ENCODE data around the gene CDH8. TPM values are rescaled to one million over a fixed set of nuclear protein-coding genes. Genes with fewer than 3 reads are reported as not detected.

The CDH8 gene
- total and polyA plus RNA-seq, 2 experiments from 2014 or later = 2.1 to 2.2 TPM

DNA sequence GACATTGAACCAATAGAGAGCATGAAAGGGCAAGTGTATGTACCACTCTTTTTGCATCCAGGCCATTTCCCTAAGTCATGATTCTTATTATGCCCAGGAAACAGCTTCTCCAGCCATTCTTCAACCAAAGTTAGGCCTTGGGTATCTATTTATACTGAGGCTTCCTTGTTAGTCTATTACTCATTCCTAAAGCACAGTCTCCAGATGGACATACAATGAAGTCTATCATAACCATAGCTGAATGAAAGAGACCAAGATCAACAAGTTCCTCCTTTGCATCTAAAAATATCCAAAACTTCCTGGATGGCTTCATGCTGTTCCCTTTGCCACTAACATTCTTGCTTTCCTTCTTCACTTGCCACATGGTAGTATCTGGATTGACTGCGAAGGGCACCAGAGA lies 265.9 kb downstream of the CDH8 start:
- no peak overlapping the region for H2AFZ ChIP-seq
- DNase-seq (ENCODE audit: low spot score) = no peak
- no peaks in the 10 kb centered on the region for H3K9me2 ChIP-seq (replicated peaks; ENCODE audit: insufficient read depth)
- H3K4me2 ChIP-seq = no peak overlapping the region
- no peak overlapping the region for H3K4me3 ChIP-seq
- no peak overlapping the region for H3K27ac ChIP-seq
- 96% methylated on average over 1 of the region's 1 CpG for WGBS (ENCODE audit: low lambda C conversion rate, missing lambda C conversion rate)
- TF ChIP-seq EZH2 (IDR thresholded peaks at IDR 0.05; ENCODE audit: borderline replicate concordance) = no peak
- TF ChIP-seq EZH2phosphoT487 (IDR thresholded peaks at IDR 0.05; ENCODE audit: low read depth, severe bottlenecking, unreplicated experiment) = no peak
- TF ChIP-seq, protein P1, sequence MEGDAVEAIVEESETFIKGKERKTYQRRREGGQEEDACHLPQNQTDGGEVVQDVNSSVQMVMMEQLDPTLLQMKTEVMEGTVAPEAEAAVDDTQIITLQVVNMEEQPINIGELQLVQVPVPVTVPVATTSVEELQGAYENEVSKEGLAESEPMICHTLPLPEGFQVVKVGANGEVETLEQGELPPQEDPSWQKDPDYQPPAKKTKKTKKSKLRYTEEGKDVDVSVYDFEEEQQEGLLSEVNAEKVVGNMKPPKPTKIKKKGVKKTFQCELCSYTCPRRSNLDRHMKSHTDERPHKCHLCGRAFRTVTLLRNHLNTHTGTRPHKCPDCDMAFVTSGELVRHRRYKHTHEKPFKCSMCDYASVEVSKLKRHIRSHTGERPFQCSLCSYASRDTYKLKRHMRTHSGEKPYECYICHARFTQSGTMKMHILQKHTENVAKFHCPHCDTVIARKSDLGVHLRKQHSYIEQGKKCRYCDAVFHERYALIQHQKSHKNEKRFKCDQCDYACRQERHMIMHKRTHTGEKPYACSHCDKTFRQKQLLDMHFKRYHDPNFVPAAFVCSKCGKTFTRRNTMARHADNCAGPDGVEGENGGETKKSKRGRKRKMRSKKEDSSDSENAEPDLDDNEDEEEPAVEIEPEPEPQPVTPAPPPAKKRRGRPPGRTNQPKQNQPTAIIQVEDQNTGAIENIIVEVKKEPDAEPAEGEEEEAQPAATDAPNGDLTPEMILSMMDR (IDR thresholded peaks at IDR 0.05; ENCODE audit: poor library complexity) = no peak
- H3K27me3 ChIP-seq = no peaks in the 10 kb centered on the region
- no peaks in the 10 kb centered on the region for H3K36me3 ChIP-seq (replicated peaks; ENCODE audit: insufficient read depth, low read depth)
- H3K4me1 ChIP-seq (ENCODE audit: insufficient read depth) = no peaks in the 10 kb centered on the region
- H4K20me1 ChIP-seq (ENCODE audit: insufficient read depth, poor library complexity, severe bottlenecking) = no peaks in the 10 kb centered on the region
- no peaks in the 10 kb centered on the region for H3K79me2 ChIP-seq
- no peaks in the 10 kb centered on the region for H3K9me3 ChIP-seq (ENCODE audit: low read depth)

DNA sequence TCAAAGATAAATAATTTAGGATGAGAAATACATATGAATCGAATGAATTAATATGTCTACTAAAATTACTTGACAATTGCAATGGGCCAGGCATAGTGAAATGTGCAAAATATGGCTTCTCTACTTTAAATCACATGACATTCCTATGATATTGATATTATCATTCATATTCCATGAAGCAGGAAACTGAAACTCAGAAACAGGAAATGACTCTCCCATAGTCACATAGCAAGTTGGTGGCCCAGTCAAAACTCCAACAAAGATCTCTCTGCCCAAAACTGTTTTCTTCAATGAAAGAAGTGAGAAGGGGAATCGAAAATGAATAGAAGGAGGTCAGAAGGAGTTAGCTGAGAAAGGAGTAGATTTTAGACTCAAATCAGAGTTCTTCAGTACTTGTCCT lies 272.2 kb downstream of the CDH8 start:
- H3K9me2 ChIP-seq (replicated peaks; ENCODE audit: insufficient read depth) = no peaks in the 10 kb centered on the region
- no peaks in the 10 kb centered on the region for H4K20me1 ChIP-seq (ENCODE audit: insufficient read depth, poor library complexity, severe bottlenecking)
- no peaks in the 10 kb centered on the region for H3K36me3 ChIP-seq (replicated peaks; ENCODE audit: insufficient read depth, low read depth)
- no peaks in the 10 kb centered on the region for H3K4me1 ChIP-seq (ENCODE audit: insufficient read depth)
- no peak overlapping the region for H2AFZ ChIP-seq
- no peaks in the 10 kb centered on the region for H3K79me2 ChIP-seq
- no peak overlapping the region for H3K4me2 ChIP-seq
- DNase-seq (ENCODE audit: low spot score) = no peak
- no peaks in the 10 kb centered on the region for H3K27me3 ChIP-seq
- no peaks in the 10 kb centered on the region for H3K9me3 ChIP-seq (ENCODE audit: low read depth)
- 84% methylated on average over 2 of the region's 2 CpGs for WGBS (ENCODE audit: low lambda C conversion rate, missing lambda C conversion rate)
- no peak overlapping the region for H3K4me3 ChIP-seq
- TF ChIP-seq EZH2 (IDR thresholded peaks at IDR 0.05; ENCODE audit: borderline replicate concordance) = no peak
- TF ChIP-seq EZH2phosphoT487 (IDR thresholded peaks at IDR 0.05; ENCODE audit: low read depth, severe bottlenecking, unreplicated experiment) = no peak
- TF ChIP-seq, protein P1 (IDR thresholded peaks at IDR 0.05; ENCODE audit: poor library complexity) = no peak
- H3K27ac ChIP-seq = no peak overlapping the region

DNA sequence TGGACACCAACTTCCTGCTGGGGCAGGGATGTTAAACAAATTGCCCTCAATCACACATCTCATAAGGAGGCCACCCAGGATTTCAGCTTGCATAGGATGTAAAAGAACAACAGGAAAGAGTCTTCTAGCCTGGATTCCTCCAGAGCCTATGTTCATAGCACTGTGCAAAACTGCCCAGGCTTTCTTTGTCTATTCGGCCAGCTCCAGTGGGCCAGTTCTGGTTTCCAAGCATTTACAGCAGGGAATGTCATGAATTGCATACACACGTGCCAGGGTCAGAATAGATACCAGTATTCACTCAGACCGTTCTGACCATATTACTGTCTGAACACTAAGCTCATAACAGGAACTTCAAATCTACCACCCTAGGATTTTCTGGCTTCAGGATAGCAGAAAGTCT lies 273.2 kb downstream of the CDH8 start:
- no peaks in the 10 kb centered on the region for H3K4me1 ChIP-seq (ENCODE audit: insufficient read depth)
- TF ChIP-seq, protein P1 (IDR thresholded peaks at IDR 0.05; ENCODE audit: poor library complexity) = no peak
- TF ChIP-seq EZH2phosphoT487 (IDR thresholded peaks at IDR 0.05; ENCODE audit: low read depth, severe bottlenecking, unreplicated experiment) (no peak), EZH2 (IDR thresholded peaks at IDR 0.05; ENCODE audit: borderline replicate concordance) (no peak)
- no peaks in the 10 kb centered on the region for H3K9me3 ChIP-seq (ENCODE audit: low read depth)
- H3K27ac ChIP-seq = no peak overlapping the region
- no peak for DNase-seq (ENCODE audit: low spot score)
- no peaks in the 10 kb centered on the region for H3K27me3 ChIP-seq
- no peaks in the 10 kb centered on the region for H4K20me1 ChIP-seq (ENCODE audit: insufficient read depth, poor library complexity, severe bottlenecking)
- H3K9me2 ChIP-seq (replicated peaks; ENCODE audit: insufficient read depth) = no peaks in the 10 kb centered on the region
- no peak overlapping the region for H3K4me2 ChIP-seq
- H3K4me3 ChIP-seq = no peak overlapping the region
- H3K79me2 ChIP-seq = no peaks in the 10 kb centered on the region
- no peak overlapping the region for H2AFZ ChIP-seq
- WGBS (ENCODE audit: low lambda C conversion rate, missing lambda C conversion rate) = 96% methylated on average over 3 of the region's 3 CpGs
- H3K36me3 ChIP-seq (replicated peaks; ENCODE audit: insufficient read depth, low read depth) = no peaks in the 10 kb centered on the region

DNA sequence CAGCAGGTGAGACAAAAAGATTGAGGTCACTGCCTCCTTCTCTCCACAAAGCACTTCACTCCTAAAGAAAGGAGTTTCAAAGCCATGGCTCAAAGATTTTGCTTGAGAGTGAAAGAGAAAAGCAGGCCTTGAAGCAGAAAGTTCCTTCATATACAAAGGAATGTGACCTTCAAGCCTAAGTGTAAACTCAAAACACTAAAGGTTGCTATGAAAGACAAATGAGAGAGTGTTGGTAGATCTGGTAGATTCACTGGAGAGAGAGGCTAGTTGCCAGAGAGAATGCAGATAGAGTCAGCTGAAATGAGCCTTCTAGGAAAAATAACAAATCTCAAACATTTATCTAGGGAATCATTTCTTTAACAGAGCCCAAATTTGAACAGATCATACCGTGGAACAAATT lies 305.2 kb downstream of the CDH8 start:
- Histone ChIP-seq H3K9me3 (ENCODE audit: low read depth) (no peaks in the 10 kb centered on the region), H3K9me2 (replicated peaks; ENCODE audit: insufficient read depth) (no peaks in the 10 kb centered on the region), H3K4me2 (no peak overlapping the region), H3K4me3 (no peak overlapping the region), H2AFZ (no peak overlapping the region), H3K36me3 (replicated peaks; ENCODE audit: insufficient read depth, low read depth) (no peaks in the 10 kb centered on the region), H4K20me1 (ENCODE audit: insufficient read depth, poor library complexity, severe bottlenecking) (no peaks in the 10 kb centered on the region), H3K4me1 (ENCODE audit: insufficient read depth) (no peaks in the 10 kb centered on the region), H3K27me3 (no peaks in the 10 kb centered on the region), H3K27ac (no peak overlapping the region), H3K79me2 (no peaks in the 10 kb centered on the region)
- TF ChIP-seq, protein P1 (IDR thresholded peaks at IDR 0.05; ENCODE audit: poor library complexity) = no peak
- TF ChIP-seq EZH2 (IDR thresholded peaks at IDR 0.05; ENCODE audit: borderline replicate concordance) (no peak), EZH2phosphoT487 (IDR thresholded peaks at IDR 0.05; ENCODE audit: low read depth, severe bottlenecking, unreplicated experiment) (no peak)
- DNase-seq (ENCODE audit: low spot score) = no peak
- 82% methylated on average over 1 of the region's 1 CpG for WGBS (ENCODE audit: low lambda C conversion rate, missing lambda C conversion rate)

All from hepatocyte (in vitro differentiated cells).